Thoracic aorta (tissue), 2 donors: ENCODE data around the gene PRC1. TPM values are rescaled to one million over a fixed set of nuclear protein-coding genes. Genes with fewer than 3 reads are reported as not detected.

Experiments
- ATAC-seq: fragments of 150-250 bp; one replicate; pipeline ENCODE4 v1.8.0; 2017; ENCODE audit warnings: low read depth; ENCODE audit not compliant: insufficient number of reproducible peaks, low FRiP score
- DNase-seq: peaks from one replicate; pipeline ENCODE4 v3.0.0-alpha.2; 2020; ENCODE audit warnings: low spot score
- H3K27ac ChIP-seq, 2 donors: fragments of 200-600 bp; sonication (generic); 1 replicate in 1 of 2; 2 replicates in 1 of 2; pipeline ENCODE4 v1.5.1; 2016; ENCODE audit warnings: mild to moderate bottlenecking in 2 of 2, moderate library complexity in 2 of 2
- H3K27me3 ChIP-seq: fragments of 200-600 bp; sonication (generic); replicated peaks from 2 replicates; pipeline ENCODE4 v1.6.0; 2016; ENCODE audit warnings: mild to moderate bottlenecking; ENCODE audit not compliant: insufficient read depth
- H3K36me3 ChIP-seq: fragments of 200-600 bp; sonication (generic); one replicate; pipeline ENCODE4 v1.5.1; 2016
- H3K4me1 ChIP-seq, 2 donors: fragments of 200-600 bp; sonication (generic); 1 replicate in 1 of 2; 2 replicates in 1 of 2; pipeline versions ENCODE4 v1.5.1 to v1.6.0; 2016; ENCODE audit warnings: low read depth in 2 of 2, mild to moderate bottlenecking in 1 of 2; ENCODE audit not compliant: control insufficient read depth in 1 of 2
- H3K4me3 ChIP-seq: fragments of 200-600 bp; sonication (generic); 2 replicates; pipeline ENCODE4 v1.5.1; 2016; ENCODE audit warnings: mild to moderate bottlenecking
- H3K9me3 ChIP-seq: fragments of 200-600 bp; sonication (generic); 2 replicates; pipeline ENCODE4 v1.5.1; 2016
- CTCF ChIP-seq: fragments of 200-600 bp; sonication (generic); IDR thresholded peaks from one replicate; pipeline ENCODE4 v1.5.1; 2019; ENCODE audit warnings: antibody characterized with exemption
- total RNA-seq, 2 donors: library from RNA; depleted of rRNA; stranded (reverse); fragments of >200 nt; gene quantifications; one replicate each; pipeline versions ENCODE4 v1.1.0 to v1.2.3, GENCODE V29; 2016

PRC1 gene
- total RNA-seq, 2 donors from 2014 or later = 5.1 to 20.5 TPM

GRCh38 chr15:90939756-90940155 lies 54.6 kb downstream of the PRC1 start:
- Histone ChIP-seq H3K4me3 (no peak overlapping the region), H3K4me1 (peaks cover 7 to 15% of the 10 kb centered on the region in 2 donors), H3K27me3 (no peaks in the 10 kb centered on the region), H3K36me3 (peaks cover 56% of the 10 kb centered on the region), H3K9me3 (no peaks in the 10 kb centered on the region), H3K27ac (no peak overlapping the region)
- ATAC-seq = no peak
- no peak for DNase-seq
- TF ChIP-seq CTCF = no peak

- Histone ChIP-seq H3K36me3 (peaks cover 41% of the 10 kb centered on the region), H3K4me3 (no peak overlapping the region), H3K27ac (no peak overlapping the region), H3K9me3 (no peaks in the 10 kb centered on the region), H3K4me1 (peaks cover 12 to 20% of the 10 kb centered on the region in 2 donors), H3K27me3 (no peaks in the 10 kb centered on the region)
- no peak for TF ChIP-seq CTCF
- no peak for ATAC-seq
- no peak for DNase-seq
These were observed 56.1 kb downstream of the PRC1 start for GRCh38 chr15:90938261-90938660.

- Histone ChIP-seq H3K27me3 (no peaks in the 10 kb centered on the region), H3K36me3 (peaks cover 27% of the 10 kb centered on the region), H3K9me3 (no peaks in the 10 kb centered on the region), H3K4me1 (peaks cover 12 to 29% of the 10 kb centered on the region in 2 donors), H3K27ac (no peak overlapping the region), H3K4me3 (no peak overlapping the region)
- no peak for TF ChIP-seq CTCF
- DNase-seq = no peak
- no peak for ATAC-seq
These were observed 57.5 kb downstream of the PRC1 start for GRCh38 chr15:90936823-90937222.

GRCh38 chr15:90934949-90935751 lies 59.2 kb downstream of the PRC1 start, which contains the start of gene UNC45A:
TSS of gene UNC45A (plus strand) at chr15:90935285. CDS start at chr15:90935325, 40 bp downstream.
- TF ChIP-seq CTCF = no peak
- Histone ChIP-seq H3K36me3 (peaks cover 13% of the 10 kb centered on the region), H3K9me3 (no peaks in the 10 kb centered on the region), H3K27me3 (no peaks in the 10 kb centered on the region), H3K4me1 (peaks cover 12 to 43% of the 10 kb centered on the region in 2 donors), H3K4me3 (peak within 1 kb of the TSS; percentile 81), H3K27ac (peak within 1 kb of the TSS; percentile 59 to 66)
- DNase-seq (peak; percentile 54), ATAC-seq (peak; percentile 66)

- Histone ChIP-seq H3K27ac (peak overlapping the region in 1 of 2 donors; percentile 66), H3K4me3 (peak overlapping the region; percentile 81), H3K4me1 (peaks cover 12 to 44% of the 10 kb centered on the region in 2 donors), H3K36me3 (peaks cover 7% of the 10 kb centered on the region), H3K27me3 (no peaks in the 10 kb centered on the region), H3K9me3 (no peaks in the 10 kb centered on the region)
- TF ChIP-seq CTCF = peak; percentile 80
- ATAC-seq = peak; percentile 30
- no peak for DNase-seq
These were observed 59.9 kb downstream of the PRC1 start for GRCh38 chr15:90934256-90934948.
